ENCODE data around the gene TSPAN18.

DNA sequence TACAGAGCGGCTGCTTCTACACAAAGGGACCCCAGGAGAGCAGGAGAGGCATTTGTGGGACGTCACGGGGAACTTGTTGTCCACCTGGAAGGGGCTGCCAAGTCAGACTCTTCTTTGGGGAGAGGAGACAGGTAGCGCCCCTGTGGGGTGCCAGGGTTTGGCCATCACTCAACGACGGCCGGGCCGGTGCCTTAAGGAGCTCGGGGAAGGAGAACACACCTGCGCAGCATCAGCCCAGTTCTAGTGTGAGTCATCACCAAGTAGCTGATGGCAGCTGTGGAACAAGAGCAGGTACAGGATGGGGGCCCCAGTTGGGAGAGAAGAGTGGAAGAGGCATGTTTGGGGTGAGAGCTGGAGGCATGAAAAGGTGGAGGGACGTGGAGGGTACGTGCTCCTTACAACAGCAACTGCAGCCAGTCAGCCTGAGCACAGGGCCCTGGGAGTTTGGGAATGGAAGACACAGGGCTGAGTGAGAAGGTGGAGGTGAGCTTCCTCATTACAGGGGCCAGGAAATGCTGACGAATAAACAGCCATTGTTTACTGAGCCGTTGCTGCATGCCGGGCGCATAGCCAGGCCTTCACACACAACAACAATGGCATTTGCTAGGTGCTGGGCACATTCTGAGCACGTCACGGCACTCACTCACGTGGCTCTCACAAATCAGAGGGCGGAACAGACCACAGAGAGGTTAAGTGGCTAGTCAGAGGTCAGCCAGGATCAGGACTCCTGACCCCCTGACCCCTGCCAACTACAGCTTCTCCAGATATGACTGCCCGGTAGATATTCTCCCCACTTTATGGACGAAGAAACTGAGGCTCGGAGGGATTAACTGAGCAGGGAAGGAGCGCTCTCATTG, 253.0 kb downstream of the TSPAN18 start:
- TF ChIP-seq, protein P1, sequence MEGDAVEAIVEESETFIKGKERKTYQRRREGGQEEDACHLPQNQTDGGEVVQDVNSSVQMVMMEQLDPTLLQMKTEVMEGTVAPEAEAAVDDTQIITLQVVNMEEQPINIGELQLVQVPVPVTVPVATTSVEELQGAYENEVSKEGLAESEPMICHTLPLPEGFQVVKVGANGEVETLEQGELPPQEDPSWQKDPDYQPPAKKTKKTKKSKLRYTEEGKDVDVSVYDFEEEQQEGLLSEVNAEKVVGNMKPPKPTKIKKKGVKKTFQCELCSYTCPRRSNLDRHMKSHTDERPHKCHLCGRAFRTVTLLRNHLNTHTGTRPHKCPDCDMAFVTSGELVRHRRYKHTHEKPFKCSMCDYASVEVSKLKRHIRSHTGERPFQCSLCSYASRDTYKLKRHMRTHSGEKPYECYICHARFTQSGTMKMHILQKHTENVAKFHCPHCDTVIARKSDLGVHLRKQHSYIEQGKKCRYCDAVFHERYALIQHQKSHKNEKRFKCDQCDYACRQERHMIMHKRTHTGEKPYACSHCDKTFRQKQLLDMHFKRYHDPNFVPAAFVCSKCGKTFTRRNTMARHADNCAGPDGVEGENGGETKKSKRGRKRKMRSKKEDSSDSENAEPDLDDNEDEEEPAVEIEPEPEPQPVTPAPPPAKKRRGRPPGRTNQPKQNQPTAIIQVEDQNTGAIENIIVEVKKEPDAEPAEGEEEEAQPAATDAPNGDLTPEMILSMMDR (IDR thresholded peaks at IDR 0.05; ENCODE audit: low read length), result no peak
- no peak for TF ChIP-seq EZH2 (IDR thresholded peaks at IDR 0.05; ENCODE audit: borderline replicate concordance, low read length)

Data from OCI-LY1 (cell line).